ENCODE results near the gene RPE.

RPE gene

GRCh38 chr2:210002158-210003157 is at the start of gene RPE:
Gene RPE (plus strand): TSS chr2:210002638. CDS start chr2:210002662, 24 bp downstream.
- DNase-seq (ENCODE audit: low spot score), result peak; percentile 96

- DNase-seq (ENCODE audit: low spot score), result no peak
Measured at GRCh38 chr2:209956271-209956670, 46.2 kb upstream of the RPE start.

- DNase-seq (ENCODE audit: low spot score), result no peak
Measured at GRCh38 chr2:209958016-209958415, 44.4 kb upstream of the RPE start.

GRCh38 chr2:209960045-209960444 is 42.4 kb upstream of the RPE start:
- DNase-seq (ENCODE audit: low spot score), result no peak

- DNase-seq (ENCODE audit: low spot score), result peak; percentile 71
Measured at GRCh38 chr2:209960676-209961630, 41.5 kb upstream of the RPE start.

GRCh38 chr2:209965723-209966122 is 36.7 kb upstream of the RPE start:
- DNase-seq (ENCODE audit: low spot score), result no peak

- no peak for DNase-seq (ENCODE audit: low spot score)
Measured at GRCh38 chr2:209969692-209970091, 32.7 kb upstream of the RPE start.

- DNase-seq (ENCODE audit: low spot score), result no peak
Measured at GRCh38 chr2:209970271-209970670, 32.2 kb upstream of the RPE start.

- no peak for DNase-seq (ENCODE audit: low spot score)
Measured at GRCh38 chr2:209970711-209971110, 31.7 kb upstream of the RPE start.

- no peak for DNase-seq (ENCODE audit: low spot score)
Measured at GRCh38 chr2:209973328-209973727, 29.1 kb upstream of the RPE start.

GRCh38 chr2:209974576-209974975 is 27.9 kb upstream of the RPE start:
- DNase-seq (ENCODE audit: low spot score), result no peak

GRCh38 chr2:209976698-209977385 is 25.6 kb upstream of the RPE start:
- DNase-seq (ENCODE audit: low spot score), result no peak

- no peak for DNase-seq (ENCODE audit: low spot score)
Measured at GRCh38 chr2:209977386-209978239, 24.8 kb upstream of the RPE start.

GRCh38 chr2:209984291-209984690 is 18.1 kb upstream of the RPE start:
- DNase-seq (ENCODE audit: low spot score), result no peak

- no peak for DNase-seq (ENCODE audit: low spot score)
Measured at GRCh38 chr2:209985874-209986273, 16.6 kb upstream of the RPE start.

- DNase-seq (ENCODE audit: low spot score), result no peak
Measured at GRCh38 chr2:209986415-209986814, 16.0 kb upstream of the RPE start.

GRCh38 chr2:209988010-209988409 is 14.4 kb upstream of the RPE start:
- DNase-seq (ENCODE audit: low spot score), result no peak

GRCh38 chr2:209990838-209991237 is 11.6 kb upstream of the RPE start:
- DNase-seq (ENCODE audit: low spot score), result no peak

- no peak for DNase-seq (ENCODE audit: low spot score)
Measured at GRCh38 chr2:209993968-209994367, 8.5 kb upstream of the RPE start.

- no peak for DNase-seq (ENCODE audit: low spot score)
Measured at GRCh38 chr2:209998596-209998995, 3.8 kb upstream of the RPE start.

Measured in iPS-NIHi11 (cell line).